HL-60 (cell line): ENCODE measurements around the gene KLHDC10.

Experiments
- DNase-seq, 2 experiments: peaks; one replicate each; pipeline ENCODE4 v3.0.0-alpha.2; 2010 to 2020; ENCODE audit warnings: low read depth in 1 of 2, low spot score in 1 of 2
- H3K27ac ChIP-seq: fragments of 250-450 bp; sonication (Bioruptor Pico); replicated peaks from 2 replicates; pipeline ENCODE4 v1.5.1; 2020; ENCODE audit warnings: mild to moderate bottlenecking, moderate library complexity
- H3K27me3 ChIP-seq: fragments of 250-450 bp; sonication (Bioruptor Pico); 2 replicates; pipeline ENCODE4 v1.5.1; 2021; ENCODE audit warnings: mild to moderate bottlenecking, moderate library complexity; ENCODE audit not compliant: insufficient read depth, poor library complexity, severe bottlenecking
- H3K4me3 ChIP-seq: replicated peaks from 2 replicates; pipeline ENCODE4 v1.5.1; 2011; ENCODE audit warnings: mild to moderate bottlenecking, control low read depth, low read length; ENCODE audit not compliant: insufficient read depth
- GABPA ChIP-seq: IDR thresholded peaks from 2 replicates; pipeline ENCODE4 v1.6.1; 2012; ENCODE audit warnings: low read depth
- POLR2AphosphoS5 ChIP-seq: IDR thresholded peaks from 2 replicates; pipeline ENCODE4 v1.6.1; 2012; ENCODE audit warnings: low read depth
- SPI1 ChIP-seq: IDR thresholded peaks from 2 replicates; pipeline ENCODE4 v1.6.1; 2012; ENCODE audit warnings: low read depth, mild to moderate bottlenecking, borderline replicate concordance
- TF ChIP-seq, protein P1 (sequence below): IDR thresholded peaks from one replicate; pipeline ENCODE4 v1.5.1; 2011; ENCODE audit warnings: low read length, control low read depth, inconsistent platforms; ENCODE audit not compliant: insufficient read depth
- TF ChIP-seq, protein P2 (sequence below): IDR thresholded peaks from 2 replicates; pipeline ENCODE4 v1.6.1; 2012; ENCODE audit warnings: low read depth; ENCODE audit not compliant: insufficient replicate concordance

KLHDC10 gene

DNA sequence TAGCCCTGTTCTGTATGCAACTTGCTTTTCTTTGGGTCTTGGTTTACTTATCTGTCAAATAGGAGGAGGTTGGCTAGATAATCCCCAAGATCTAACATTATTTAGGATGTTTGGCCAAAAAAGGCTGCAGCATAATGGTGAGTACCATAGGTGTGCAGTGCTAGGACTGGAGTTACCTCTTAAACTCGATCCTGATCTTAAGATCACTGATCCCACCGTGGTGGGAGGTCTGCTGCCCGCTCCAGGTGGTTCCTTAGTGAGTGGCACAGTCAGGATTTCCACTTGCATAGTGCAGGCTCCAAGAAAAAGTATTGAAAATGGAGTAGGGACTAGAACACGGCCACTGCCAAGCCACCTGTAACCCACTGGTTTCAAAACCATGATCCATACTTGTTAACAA, 66.9 kb downstream of the KLHDC10 start:
- no peak for DNase-seq
- Histone ChIP-seq H3K4me3 (no peak overlapping the region), H3K27me3 (no peaks in the 10 kb centered on the region), H3K27ac (no peak overlapping the region)
- TF ChIP-seq, protein P1, sequence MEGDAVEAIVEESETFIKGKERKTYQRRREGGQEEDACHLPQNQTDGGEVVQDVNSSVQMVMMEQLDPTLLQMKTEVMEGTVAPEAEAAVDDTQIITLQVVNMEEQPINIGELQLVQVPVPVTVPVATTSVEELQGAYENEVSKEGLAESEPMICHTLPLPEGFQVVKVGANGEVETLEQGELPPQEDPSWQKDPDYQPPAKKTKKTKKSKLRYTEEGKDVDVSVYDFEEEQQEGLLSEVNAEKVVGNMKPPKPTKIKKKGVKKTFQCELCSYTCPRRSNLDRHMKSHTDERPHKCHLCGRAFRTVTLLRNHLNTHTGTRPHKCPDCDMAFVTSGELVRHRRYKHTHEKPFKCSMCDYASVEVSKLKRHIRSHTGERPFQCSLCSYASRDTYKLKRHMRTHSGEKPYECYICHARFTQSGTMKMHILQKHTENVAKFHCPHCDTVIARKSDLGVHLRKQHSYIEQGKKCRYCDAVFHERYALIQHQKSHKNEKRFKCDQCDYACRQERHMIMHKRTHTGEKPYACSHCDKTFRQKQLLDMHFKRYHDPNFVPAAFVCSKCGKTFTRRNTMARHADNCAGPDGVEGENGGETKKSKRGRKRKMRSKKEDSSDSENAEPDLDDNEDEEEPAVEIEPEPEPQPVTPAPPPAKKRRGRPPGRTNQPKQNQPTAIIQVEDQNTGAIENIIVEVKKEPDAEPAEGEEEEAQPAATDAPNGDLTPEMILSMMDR, result no peak
- no peak for TF ChIP-seq SPI1
- no peak for TF ChIP-seq GABPA
- TF ChIP-seq POLR2AphosphoS5, result no peak
- TF ChIP-seq, protein P2, sequence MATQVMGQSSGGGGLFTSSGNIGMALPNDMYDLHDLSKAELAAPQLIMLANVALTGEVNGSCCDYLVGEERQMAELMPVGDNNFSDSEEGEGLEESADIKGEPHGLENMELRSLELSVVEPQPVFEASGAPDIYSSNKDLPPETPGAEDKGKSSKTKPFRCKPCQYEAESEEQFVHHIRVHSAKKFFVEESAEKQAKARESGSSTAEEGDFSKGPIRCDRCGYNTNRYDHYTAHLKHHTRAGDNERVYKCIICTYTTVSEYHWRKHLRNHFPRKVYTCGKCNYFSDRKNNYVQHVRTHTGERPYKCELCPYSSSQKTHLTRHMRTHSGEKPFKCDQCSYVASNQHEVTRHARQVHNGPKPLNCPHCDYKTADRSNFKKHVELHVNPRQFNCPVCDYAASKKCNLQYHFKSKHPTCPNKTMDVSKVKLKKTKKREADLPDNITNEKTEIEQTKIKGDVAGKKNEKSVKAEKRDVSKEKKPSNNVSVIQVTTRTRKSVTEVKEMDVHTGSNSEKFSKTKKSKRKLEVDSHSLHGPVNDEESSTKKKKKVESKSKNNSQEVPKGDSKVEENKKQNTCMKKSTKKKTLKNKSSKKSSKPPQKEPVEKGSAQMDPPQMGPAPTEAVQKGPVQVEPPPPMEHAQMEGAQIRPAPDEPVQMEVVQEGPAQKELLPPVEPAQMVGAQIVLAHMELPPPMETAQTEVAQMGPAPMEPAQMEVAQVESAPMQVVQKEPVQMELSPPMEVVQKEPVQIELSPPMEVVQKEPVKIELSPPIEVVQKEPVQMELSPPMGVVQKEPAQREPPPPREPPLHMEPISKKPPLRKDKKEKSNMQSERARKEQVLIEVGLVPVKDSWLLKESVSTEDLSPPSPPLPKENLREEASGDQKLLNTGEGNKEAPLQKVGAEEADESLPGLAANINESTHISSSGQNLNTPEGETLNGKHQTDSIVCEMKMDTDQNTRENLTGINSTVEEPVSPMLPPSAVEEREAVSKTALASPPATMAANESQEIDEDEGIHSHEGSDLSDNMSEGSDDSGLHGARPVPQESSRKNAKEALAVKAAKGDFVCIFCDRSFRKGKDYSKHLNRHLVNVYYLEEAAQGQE, result no peak

GRCh38 chr7:130139193-130139960, 69.0 kb downstream of the KLHDC10 start:
- no peak for DNase-seq
- TF ChIP-seq, protein P1, result no peak
- TF ChIP-seq POLR2AphosphoS5, result no peak
- TF ChIP-seq, protein P2, result no peak
- TF ChIP-seq SPI1, result no peak
- TF ChIP-seq GABPA, result no peak
- H3K27ac ChIP-seq, result no peak overlapping the region
- H3K27me3 ChIP-seq, result no peaks in the 10 kb centered on the region
- H3K4me3 ChIP-seq, result no peak overlapping the region

GRCh38 chr7:130140551-130141160, 70.3 kb downstream of the KLHDC10 start:
- peak overlapping the region; percentile 67 for H3K27ac ChIP-seq
- no peak for DNase-seq
- TF ChIP-seq SPI1 (no peak), GABPA (no peak), POLR2AphosphoS5 (no peak)
- TF ChIP-seq, protein P1, result no peak
- TF ChIP-seq, protein P2, result no peak
- no peak overlapping the region for H3K4me3 ChIP-seq
- H3K27me3 ChIP-seq, result no peaks in the 10 kb centered on the region
